IPS-NIHi7 (cell line): ENCODE measurements around the gene C1orf56.

Experiments
- DNase-seq: peaks from one replicate; pipeline ENCODE4 v3.0.0; 2012; ENCODE audit warnings: mixed read lengths; ENCODE audit errors: extremely low spot score

Gene C1orf56, protein sequence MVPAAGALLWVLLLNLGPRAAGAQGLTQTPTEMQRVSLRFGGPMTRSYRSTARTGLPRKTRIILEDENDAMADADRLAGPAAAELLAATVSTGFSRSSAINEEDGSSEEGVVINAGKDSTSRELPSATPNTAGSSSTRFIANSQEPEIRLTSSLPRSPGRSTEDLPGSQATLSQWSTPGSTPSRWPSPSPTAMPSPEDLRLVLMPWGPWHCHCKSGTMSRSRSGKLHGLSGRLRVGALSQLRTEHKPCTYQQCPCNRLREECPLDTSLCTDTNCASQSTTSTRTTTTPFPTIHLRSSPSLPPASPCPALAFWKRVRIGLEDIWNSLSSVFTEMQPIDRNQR

DNA sequence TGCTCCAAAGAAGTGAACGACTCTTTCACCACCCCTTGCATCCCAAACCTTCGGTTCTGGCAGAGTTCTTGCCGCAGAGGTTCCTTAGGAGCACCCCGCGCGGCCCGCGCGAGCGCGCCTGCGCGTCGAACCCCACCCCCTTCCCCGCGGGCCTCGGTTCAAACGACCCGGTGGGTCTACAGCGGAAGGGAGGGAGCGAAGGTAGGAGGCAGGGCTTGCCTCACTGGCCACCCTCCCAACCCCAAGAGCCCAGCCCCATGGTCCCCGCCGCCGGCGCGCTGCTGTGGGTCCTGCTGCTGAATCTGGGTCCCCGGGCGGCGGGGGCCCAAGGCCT lies at the start of gene C1orf56:
Gene C1orf56, plus strand, starts transcription at position 161 of the 334 bp plus-strand sequence. Its CDS starts 97 bp downstream, at position 258.
- DNase-seq = peak; percentile 93

DNA sequence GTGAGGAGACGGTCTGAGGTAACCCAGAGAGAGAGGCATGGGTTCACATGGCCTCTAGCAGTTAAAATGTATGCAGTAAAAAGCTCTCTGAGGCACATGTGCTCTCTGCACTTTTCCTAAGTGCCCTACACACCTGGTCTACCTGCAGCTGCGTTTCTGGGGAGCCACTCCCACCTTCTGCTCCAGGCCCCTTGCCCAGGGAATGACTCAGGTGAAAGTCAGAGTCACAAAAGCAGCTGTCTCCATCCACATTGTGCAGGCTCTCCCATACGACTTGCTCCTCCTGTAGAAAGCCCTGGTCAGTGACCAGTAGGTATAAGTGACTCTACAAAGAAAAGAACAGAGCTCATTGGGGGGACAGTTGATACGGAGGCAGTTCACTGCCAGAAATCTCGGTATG lies 49.6 kb upstream of the C1orf56 start:
- DNase-seq = no peak

DNA sequence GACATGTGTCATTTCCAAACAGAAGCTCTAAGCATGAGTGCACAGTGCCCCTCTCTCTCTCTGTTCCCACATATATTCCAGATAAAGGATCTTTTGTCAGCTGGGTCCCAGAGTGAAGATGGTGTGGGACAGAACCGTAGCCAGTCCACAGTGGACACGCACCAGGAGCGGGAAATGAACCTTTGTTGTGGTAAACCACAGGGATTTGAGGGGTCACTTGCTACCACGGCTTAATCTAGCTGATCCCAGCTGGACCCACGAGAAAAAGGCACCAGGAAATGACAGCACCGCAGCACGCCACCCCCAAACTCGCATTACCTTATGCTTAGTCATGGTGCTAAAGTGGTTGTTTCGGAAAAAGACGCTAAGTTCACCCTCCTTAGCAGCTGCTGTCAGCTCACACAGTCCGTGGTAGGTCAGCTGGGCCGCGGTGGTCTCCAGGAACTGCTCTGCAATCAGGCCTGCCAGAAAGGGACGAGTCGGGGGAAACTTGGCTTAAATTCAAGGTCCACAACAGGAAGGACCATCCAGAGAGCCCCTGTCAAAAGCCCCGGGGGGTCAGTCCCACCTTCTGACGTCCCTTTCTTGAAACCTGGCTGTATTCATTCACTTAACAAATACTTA lies 48.4 kb upstream of the C1orf56 start:
- no peak for DNase-seq

DNA sequence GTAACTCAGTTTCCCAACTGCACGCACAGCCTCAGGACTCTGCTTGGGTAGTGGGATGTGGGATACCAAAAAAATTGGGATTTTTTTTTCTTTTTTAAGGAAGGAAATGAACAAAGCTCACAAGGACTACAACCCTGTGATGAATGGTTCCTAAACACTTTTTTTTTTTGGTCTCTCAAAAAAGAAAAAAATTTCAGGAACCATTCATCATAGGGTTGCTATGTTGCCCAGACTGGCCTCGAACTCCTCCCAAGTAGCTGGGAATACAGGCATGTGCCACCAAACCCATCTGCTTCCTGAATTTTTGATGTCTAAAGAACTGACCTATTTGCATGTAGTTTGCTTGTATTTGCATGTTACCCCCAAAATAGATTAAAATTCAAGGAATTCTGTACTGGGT lies 47.6 kb upstream of the C1orf56 start:
- DNase-seq = no peak

DNA sequence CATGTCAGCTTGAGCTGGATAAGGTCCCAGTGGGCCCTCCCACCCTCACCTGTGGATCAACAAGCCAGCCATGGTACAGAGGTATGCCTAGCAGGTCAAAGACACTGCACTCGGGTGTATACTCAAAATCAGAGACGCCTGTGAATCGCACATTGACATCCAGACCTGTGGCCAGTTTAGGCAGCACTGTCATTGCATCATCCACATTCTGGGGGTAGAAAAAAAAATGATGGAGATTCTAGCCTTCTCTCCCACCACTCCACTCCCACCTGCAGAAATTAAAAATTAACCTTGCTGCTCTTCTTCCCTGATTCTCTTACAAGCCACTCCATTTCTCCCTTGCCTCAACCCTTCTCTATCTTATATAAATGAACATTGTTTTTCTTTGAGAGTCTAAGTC lies 47.1 kb upstream of the C1orf56 start:
- no peak for DNase-seq

DNA sequence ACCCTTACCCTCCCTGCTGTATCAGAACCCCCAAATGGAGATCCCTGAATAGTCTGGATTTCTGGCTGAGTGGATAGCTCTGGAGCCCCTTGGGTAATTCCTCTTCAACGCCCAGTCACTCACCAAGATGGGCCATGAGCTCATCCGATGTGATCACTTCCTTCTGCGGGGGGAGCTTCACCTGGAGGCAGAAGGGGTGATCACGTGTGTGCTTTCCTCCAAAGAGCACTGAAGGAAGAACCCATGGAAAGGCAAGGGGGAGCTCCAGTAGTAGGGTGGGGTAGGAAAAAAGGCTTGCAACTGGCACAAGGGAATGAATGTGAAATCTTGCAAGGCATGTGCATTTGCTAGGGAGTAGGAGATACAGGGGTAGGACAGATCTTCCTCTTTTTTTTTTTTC lies 45.9 kb upstream of the C1orf56 start:
- DNase-seq = no peak

DNA sequence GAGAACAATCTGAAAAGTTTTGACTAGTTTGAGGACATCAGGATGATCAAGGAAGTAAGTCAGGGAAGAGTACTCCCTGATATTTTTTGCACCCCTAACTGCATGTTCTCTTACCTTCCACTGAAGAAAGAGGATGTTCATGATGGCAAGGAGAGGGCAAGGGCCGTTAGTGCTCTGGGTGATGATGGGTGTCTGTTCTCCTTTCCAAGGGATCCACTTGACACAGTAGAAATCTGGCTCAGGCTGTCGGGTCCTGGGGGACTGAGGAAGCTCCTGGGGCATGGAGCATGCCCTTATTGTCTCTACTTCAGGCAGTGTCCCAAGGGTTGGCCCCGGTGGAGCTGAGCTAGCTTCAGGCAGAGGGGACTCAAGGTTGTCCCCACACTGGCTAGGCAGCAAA lies 45.5 kb upstream of the C1orf56 start:
- no peak for DNase-seq

DNA sequence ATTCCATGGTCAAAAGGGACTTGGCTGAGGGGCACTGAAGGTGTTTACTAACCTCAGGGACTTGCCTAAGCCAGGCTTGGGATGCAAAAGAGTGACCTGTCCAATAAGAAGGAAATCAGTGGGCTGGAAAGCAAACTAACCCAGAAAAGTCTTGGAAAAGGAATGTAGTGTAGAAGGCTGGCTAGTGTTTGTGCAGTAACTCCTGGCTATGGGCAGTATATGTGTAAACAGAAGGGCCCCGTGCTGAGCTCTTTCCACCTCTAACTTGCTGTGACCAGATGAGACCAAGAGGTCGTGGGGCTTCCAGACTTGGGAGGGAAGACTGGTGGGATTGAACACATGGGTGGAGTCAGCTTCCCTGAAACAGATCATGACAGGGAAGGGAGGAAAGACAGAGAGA lies 44.9 kb upstream of the C1orf56 start:
- DNase-seq = no peak

DNA sequence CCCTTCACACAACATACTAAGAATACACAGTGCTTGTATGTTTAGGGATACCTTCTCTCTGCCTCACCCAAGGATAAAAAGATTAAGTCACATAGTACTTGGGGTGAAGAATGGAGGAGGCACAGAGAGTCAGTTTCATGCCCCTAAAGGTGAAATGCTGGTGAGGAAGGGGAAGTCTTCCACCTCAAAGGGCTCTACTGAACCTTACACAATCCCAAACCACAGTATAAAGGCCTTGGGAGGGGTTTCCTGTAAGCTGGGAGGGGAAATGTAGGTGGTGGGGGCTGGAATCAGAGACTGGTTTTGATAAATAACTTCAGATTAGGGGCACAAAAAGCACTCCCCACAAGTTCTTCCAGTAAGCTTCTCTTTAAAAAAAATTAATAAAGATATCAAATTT lies 44.4 kb upstream of the C1orf56 start:
- DNase-seq = no peak

DNA sequence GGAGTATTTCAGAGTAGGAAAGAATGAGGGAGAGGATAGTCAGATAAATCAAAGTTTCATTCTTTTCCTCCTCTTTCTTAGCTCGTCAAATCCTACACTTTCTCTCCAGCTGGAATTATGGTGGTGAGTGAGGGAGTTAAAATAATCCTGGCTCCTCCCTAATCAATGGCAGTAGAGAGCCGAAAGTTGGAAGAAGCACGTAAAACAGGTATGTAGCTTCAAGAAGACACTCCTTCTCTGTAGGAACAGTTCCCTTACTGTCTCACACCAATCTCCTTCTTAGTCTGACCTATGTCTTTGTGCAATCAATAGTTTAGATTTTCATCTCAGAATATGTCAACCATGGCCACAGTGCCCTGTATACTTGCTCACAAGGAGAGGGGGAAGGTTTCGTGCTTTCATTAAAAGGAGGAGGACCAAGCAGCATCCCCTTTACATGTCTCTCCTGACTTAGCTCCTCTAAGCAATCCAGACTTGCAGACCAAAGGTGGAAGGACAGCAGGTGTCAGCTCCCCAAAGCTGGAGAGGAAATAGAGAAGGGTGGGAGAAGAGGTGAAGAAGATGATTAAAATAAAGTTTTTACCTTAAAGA lies 41.7 kb upstream of the C1orf56 start:
- no peak for DNase-seq

DNA sequence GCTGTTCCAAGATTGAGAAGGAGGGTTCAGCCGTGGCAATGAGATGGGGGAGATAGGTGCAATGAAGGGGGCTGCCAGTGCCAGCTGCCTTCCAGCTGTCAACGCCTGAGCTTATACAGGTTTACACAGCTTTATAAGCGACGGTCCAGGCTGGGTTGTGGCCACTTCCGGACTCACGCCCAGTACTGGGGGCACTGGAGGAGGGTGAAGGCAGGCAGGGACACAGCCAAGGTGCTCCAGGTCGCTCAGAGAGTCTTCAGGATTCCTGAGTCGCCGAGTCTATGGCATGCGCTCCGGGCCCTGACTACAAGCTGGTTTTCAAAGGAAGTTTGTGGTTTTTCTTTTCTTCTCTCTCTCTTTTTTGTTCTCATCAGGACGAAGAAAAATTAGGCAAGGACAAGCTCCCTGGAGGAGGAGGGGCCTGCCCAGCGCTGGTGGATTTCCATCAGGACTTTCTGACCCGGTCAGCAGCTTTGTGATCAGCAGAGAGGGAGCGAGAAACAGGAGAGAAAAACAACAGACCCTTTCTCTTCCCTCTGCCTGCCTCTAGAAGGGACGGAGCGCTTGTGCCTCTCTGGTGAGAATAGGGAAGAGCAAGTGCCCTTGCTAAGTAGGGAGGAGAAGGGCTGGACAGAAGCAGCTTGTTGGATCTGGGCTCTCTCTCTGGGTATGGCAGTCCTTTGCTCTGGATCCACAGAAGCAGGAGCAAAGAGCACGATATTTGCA lies 41.1 kb upstream of the C1orf56 start, which contains the start of gene MINDY1:
Gene MINDY1, minus strand, starts transcription at position 576 of the 726 bp plus-strand sequence. CDS start 4,285 bp downstream, outside the sequence.
- DNase-seq = peak; percentile 85

DNA sequence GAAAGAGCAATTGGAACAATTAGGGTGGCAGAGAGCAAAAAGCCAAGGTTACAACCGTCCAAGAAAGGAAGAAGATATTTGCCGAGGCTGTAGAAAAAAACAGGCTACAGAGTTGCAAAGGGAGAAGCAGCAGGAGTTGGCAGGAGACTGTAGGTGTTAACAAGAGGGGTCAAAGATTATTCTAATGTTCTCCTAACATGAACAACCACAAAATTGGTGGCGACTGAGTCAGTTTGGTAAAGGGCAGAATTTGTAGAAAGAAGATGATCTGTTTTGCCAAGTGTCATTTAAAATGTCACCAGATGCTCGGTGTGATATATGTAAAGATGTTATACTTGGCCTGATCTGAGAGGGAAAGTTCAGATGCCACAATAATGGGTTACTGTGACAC lies 39.7 kb upstream of the C1orf56 start:
- no peak for DNase-seq

DNA sequence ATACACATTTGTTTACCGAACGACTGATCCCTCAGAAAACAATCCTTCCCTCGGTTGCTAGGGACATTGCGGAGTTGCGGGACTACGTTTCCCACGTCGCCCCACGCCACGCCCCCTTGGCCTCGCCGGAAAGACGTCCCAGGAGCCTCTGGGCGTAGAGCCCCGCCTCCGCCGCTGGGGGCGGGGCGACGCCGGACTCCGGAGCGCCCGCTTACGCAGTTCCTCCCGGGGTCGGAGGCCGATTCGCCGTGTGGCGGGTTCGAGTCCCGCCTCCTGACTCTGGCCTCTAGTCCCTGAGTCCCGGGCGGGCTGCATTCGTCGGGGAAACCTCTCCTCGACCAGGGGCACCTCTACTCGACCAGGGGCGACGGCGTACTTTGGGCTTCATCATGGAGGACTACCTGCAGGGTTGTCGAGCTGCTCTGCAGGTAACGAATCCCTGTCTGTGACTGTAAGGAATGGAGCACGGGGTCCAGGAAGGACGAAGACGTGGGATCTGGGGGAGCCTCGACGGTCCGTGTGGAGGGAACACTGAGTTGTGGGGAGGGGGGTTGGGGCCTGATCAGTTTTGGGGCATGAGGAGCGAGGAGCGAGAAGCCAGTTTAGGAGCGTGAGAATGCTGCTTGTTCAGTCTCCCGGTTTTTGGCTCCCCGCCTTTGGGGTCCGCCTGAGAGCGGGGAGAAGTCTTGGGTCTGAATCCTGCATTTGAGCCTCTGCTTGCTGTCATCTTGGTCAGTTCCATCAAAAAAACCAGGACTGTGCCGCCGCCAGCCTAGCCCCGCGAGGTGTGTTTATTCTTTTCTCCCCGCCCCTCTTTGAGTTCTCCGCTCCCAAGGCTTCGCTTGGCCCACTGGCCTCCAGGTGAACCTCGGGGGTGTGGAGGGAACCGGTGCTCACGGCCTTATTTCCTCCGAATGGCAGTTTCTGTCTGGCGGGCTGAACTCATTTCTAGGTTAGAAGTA lies 39.0 kb upstream of the C1orf56 start, which contains the start of gene PRUNE1:
Gene PRUNE1, plus strand, starts transcription at position 206 of the 962 bp plus-strand sequence. Its CDS starts 184 bp downstream, at position 390.
- peak; percentile 99 for DNase-seq

DNA sequence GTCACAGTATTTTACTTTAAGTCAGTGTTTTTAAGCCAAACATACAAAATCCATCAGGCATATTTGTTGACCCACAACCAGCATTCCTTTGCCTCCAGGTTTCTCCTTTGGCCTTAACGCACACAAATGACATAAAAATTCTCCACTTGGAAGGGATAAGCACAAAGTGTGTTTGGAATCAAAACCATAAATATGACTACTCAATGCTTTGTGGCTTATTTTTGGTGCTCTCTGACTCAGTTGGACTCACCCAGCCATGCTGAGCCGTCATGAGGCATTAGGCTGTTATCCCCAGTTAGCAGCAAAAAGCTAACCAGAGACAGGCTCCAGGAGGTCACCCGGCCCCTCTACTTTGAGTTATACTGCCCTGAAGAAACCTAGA lies 38.4 kb upstream of the C1orf56 start:
- no peak for DNase-seq

DNA sequence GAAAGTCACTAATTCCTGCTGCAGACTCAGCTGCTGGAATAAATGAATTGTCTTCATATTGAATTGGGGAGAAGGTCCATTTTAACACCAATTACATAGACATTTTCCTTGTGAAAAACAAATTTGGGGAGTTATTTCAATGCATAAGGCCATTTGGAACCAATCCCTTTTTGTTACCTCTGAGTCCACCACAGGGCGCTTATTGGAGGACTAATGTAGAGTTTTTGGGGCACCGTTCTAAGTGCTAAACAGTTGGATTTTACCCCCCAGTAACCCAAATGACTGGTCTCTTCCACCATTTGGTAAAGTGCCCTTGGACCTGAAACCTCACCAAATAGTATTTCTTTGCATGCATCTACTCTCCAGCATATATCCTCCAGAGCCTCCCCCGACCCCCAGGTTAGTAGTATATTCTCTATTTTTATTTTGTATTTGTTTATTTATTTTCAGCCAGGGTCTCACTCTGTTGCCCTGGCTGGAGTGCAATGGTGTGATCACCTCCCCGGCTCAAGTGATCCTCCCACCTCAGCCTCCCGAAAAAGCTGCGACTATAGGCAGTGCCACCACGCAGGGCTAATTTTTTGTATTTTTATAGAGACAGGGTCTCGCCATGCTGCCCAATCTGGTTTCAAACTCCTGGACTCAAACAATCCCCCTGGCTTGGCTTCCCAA lies 37.7 kb upstream of the C1orf56 start:
- DNase-seq = no peak

DNA sequence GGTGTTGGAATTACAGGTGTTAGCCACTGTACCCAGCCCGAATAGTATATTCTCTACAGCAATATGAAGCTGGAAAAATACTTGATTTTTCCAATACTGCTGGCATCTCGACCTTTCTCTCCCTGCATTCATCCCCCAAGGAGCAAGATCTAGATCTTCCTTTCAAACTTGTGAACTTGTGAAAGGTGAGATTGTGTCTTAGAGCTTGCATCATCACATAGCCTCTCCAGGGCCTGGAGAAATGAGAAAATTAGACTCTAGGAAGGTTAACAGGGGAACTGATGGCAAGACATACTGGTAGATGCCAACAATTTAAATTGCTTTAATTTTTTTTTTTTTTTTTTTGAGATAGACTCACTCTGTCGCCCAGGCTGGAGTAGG lies 37.2 kb upstream of the C1orf56 start:
- no peak for DNase-seq

DNA sequence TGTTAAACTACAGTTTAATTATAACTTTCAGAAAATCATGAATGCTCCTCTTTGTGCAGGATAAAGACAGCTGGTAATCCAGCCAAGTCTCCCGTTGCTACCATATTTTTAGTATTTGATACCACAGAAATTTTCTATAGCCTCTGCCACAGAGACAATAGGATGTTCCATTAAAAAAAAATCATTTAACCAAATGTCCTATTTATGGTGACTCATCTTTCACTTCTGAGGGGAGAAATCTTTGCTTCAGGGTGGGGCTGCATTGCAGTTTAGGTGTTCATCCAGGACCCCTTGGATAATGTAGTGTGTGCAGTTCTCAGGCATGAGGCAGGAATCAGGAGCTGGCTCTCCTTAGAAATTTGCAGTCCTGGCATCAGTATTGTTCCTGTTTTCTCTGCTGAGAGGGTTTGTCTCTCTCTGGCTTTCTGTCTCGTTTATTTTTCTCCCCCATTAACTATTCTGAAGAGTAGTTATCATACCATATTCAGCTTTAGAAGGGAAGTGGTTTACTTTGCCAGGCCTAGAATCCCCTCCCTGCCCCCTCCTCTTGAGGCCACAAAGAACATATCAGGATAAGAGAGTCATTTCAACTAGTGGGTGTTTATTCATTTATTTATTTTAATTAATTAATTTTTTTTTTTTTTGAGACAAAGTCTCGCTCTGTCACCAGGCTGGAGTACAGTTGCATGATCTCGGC lies 36.2 kb upstream of the C1orf56 start:
- DNase-seq = no peak

DNA sequence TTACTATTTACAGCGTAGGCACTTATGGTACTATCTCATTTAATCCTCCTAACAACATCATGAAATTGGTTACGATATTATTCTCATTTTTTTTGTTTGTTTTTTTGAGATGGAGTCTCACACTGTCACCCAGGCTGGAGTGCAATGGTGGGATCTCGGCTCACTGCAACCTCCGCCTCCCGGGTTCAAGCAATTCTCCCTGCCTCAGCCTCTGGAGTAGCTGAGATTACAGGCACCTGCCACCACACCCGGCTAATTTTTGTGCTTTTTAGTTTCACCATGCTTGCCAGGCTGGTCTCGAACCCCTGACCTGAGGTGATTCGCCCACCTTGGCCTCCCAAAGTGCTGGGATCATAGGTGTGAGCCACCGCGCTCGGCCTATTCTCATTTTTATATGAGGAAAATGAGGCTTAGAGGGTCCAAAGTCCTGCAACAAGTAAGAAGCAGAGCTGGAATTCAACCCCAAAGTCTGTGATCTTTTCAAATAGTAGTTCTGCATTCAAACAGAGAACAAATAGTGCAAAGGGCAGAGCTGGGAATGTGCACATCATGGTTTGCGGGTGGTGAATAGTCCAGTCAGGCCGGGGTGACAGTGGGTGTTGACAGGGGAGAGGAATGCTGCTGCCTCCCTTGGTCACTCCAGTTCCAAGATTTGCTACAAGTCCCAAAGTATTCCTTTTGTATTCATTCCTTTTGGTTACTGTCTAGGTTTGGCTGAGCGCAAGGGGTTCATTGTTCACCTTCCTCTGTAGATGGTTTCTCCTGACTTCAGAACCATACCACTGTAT lies 34.7 kb upstream of the C1orf56 start:
- no peak for DNase-seq

DNA sequence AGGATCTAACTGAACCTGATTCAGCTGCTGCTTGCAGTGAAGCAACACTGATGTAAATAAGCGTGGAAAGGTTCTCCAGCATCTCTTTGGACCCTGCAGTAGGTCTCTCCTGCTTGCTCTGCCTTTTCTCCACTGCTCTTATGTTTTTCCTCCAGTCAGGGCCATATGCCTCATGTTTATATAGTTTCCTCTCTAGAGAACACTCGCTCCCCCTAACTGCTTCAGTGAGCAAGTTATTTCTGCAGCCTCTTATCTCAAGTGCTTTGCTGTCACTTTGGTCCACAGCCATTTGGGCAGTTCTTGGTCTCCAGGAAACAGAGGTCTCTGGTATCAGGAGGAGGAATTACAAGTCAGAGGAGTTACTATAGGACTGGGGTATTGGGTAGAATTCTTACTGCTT lies 34.0 kb upstream of the C1orf56 start:
- DNase-seq = no peak
